ENCODE data around the gene ARHGEF12.
A peak's percentile ranks its signal among the peaks of the same experiment; 100 is the strongest.

ARHGEF12 gene

GRCh38 chr11:120430146-120430545 lies 93.9 kb downstream of the ARHGEF12 start:
- DNase-seq (ENCODE audit: low read depth): peak; percentile 17

- peak; percentile 64 for DNase-seq (ENCODE audit: low read depth)
Measured at GRCh38 chr11:120431633-120432032, 95.4 kb downstream of the ARHGEF12 start.

DNA sequence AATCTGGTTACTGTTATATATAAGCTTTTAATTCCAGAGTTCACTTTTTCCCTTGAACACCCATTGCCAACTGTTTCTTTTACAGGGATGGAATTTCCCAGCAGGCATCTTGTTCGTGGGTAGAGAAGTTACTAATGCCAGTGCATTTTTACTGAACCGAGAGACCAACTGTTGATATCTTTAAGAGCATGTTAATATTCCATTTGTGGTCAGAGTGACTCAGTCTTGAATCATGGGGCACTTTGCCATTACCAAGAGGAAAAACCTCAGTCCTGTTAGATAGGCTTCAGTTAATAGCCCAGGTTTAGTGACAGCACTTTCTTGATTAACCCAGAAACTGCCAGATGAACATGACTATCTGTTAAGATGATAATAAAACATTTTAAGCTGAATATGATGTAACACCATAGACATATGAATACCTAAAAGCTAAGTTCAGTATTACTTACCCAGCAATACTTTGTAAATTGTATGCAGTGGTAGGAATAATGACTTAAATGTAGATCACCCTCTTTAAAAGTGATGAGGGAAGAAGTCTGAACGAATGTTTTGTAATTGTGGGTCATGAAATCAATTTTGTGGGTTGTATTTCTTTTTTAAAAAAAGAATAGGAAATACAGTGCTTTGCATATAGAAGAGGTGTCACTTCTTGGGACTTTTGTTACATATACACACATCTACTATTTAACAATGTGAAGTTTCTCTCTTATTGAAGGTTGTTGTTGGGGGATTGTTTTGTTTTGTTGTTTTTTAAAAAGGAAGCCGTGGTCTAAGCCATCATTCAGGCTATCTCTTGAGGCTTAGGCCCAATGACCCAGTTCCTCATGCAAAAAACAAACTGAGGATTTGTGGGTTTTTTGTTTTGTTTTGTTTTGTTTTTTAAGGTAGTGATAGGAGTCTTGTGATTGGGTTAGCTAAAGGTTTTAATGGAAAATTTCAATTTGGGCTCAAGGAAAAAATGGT lies 96.1 kb downstream of the ARHGEF12 start:
- DNase-seq (ENCODE audit: low read depth): peak; percentile 99

DNA sequence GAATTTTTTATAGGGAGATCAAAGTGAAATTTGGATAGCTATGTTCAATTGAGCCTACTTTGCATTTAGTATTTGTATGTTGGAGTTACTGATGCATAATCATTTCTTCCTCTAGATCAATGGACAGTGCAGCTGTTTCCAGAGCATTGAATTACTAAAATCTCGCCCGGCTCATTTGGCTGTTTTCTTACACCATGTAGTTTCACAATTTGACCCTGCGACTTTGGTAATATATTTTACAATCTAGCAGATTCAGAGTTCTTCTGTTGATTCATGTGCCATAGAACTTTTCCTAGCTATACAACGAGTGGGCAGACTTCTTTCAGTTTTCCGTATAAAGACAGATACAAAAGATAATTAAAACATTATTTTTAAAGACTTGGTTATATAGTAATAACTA lies 105.4 kb downstream of the ARHGEF12 start:
- DNase-seq (ENCODE audit: low read depth): no peak

- DNase-seq (ENCODE audit: low read depth): no peak
Measured at GRCh38 chr11:120442031-120442430, 105.8 kb downstream of the ARHGEF12 start.

- DNase-seq (ENCODE audit: low read depth): no peak
Measured at GRCh38 chr11:120446802-120447201, 110.6 kb downstream of the ARHGEF12 start.

DNA sequence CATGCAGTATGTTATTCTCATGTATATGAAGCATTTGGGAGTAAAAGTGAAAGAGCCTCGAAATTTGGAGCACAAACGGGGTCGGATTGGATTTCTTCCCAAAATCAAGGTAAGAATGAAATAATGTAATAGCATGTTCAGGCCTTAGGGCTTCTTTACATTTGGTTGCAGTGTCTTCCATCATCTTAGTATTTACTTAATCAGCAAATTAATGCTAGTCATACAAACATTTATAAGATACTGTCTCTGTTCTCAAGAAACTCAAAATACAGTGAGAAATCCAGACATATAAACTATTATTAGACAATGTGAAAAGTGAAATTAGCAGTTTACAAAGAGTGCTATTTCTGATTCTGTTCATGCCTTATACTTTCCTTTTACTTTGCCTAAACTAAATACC lies 112.0 kb downstream of the ARHGEF12 start:
- no peak for DNase-seq (ENCODE audit: low read depth)

DNA sequence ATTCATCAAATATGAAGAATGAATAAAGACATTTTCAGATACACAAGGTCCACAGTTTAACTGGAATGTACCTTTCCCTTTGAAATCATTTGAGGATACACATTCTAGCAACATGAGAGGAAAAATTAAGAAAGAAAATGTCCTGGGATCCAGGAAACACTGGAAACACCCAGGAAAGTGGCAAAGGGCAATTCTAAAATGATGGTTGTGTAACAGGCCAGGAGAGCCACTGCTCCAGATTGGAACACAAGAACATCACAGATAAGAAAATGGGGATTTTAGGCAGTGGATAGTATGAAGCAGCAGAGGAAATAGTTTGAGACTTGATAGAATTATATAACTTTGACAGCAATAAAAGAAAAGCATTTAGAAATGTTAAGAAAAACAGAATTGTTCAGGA lies 119.3 kb downstream of the ARHGEF12 start:
- no peak for DNase-seq (ENCODE audit: low read depth)

DNA sequence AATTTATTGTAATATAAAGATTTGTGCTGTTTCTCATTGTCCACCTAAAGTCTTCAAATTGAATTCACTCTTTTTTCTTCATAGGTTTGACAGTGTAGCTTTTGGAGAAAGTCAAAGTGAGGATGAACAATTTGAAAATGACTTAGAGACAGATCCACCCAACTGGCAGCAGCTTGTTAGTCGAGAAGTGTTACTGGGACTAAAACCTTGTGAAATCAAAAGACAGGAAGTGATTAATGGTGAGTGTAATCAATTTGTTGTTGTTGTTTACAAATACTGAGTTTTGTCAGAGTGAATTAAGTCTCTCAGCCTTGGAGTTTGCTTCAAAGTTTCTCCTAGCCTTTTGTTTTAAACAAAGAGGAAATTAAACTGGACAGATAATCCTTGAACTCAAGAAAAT lies 121.8 kb downstream of the ARHGEF12 start:
- no peak for DNase-seq (ENCODE audit: low read depth)

DNA sequence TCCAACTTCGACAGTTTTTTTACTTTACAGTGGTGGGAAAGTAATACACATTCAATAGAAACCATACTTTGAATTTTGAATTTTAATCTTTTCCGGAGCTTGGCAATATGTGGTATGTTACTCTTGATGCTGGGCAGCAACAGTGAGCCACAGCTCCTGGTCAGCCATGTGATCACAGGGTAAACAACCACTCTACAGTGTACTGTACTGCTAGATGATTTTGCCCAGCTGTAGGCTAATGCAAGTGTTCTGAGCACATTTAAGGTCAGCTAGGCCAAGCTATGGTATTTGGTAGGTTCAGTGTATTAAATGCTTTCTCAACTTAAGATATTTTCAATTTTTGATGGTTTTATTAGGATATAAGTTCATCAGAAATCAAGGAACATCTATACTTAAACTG lies 126.6 kb downstream of the ARHGEF12 start:
- DNase-seq (ENCODE audit: low read depth): peak; percentile 25

DNA sequence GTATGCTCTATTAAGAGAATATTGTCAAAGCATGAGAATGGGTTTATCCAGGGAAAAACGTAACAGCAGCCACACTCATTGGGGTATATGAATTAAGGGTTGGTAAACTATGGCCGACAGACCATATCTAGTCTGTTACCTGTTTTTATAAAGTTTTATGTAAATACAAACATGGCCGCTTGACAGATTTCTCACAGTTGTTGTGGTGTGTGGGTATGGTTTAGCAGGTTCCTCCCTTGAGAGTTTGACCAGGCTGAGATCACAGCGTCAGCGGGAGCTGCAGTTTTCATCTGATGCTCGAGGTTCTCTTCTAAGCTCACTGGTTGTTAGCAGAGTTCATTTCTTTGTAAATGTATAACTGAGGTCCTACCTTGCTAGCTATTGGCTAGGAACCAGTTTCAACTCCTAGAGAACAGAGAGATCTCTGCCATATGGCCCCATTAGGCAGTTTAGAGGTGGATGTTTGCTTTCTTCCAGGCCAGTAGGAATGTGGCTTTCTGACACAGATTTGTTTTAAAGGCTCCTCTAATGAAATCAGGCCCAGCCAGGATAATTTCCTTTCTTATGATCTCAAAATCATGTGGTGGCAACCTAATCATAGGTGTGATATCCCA lies 129.8 kb downstream of the ARHGEF12 start:
- DNase-seq (ENCODE audit: low read depth): no peak

DNA sequence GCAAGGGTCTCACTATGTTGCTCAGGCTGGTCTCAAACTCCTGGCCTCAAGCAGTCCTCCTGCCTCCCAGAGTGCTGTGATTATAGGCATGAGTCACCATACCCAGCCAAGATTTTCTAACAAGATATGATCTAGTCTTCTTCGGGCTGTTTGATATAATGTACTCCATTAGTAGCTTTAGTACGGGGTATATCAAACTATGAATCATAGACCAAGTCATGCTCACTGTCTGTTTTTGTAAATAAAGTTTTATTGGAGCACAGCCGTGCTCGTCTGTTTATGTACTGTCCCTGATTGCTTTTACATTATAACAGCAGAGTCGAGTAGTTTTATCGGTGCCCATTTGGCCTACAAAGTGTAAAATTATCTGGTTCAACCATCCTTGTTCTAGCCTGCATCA lies 131.4 kb downstream of the ARHGEF12 start:
- peak; percentile 61 for DNase-seq (ENCODE audit: low read depth)

- DNase-seq (ENCODE audit: low read depth): peak; percentile 93
Measured at GRCh38 chr11:120471131-120471530, 134.9 kb downstream of the ARHGEF12 start.

- DNase-seq (ENCODE audit: low read depth): no peak
Measured at GRCh38 chr11:120471994-120472393, 135.8 kb downstream of the ARHGEF12 start.

DNA sequence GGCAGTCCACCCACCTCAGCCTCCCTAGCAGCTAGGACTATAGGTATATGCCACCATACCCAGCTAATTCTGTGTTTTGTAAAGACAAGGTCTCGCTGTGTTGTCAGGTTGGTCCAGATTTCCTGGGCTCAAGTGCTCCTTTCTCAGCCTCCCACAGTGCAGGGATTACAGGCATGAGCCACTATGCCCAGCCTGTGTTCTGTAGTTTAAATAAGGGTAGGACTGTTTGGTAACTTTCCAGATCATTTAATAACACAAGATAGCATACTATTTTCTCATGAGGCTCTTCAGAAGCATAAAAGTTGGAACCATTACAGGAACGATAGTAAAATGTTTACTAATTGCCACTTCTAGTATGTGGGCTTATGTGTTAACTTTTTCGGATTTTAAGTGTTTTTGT lies 137.3 kb downstream of the ARHGEF12 start:
- DNase-seq (ENCODE audit: low read depth): no peak

GRCh38 chr11:120482149-120482548 lies 145.9 kb downstream of the ARHGEF12 start:
- peak; percentile 6 for DNase-seq (ENCODE audit: low read depth)

DNA sequence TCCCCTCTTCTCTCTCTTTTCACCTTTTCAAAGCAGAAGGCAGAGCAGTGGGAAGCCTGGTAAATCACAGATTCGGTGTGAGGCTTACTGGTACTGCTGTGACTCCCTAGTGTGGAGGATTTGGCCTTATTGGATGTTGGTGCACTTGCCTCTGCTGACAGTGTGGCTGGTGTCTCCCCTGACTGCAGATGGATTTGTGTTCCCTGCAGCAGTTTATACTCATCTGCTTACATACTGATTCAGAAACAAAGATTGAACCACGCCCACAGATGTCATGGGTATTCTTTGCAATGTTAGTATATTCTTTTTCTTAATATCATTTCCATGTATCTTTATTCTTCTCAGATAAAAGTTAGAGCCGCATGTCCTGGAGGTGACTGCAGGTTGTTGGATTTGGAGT lies 148.5 kb downstream of the ARHGEF12 start:
- no peak for DNase-seq (ENCODE audit: low read depth)

GRCh38 chr11:120486138-120486537 lies 149.9 kb downstream of the ARHGEF12 start:
- no peak for DNase-seq (ENCODE audit: low read depth)

GRCh38 chr11:120489799-120490198 lies 153.6 kb downstream of the ARHGEF12 start:
- no peak for DNase-seq (ENCODE audit: low read depth)

GRCh38 chr11:120492486-120492885 lies 156.3 kb downstream of the ARHGEF12 start:
- no peak for DNase-seq (ENCODE audit: low read depth)

- DNase-seq (ENCODE audit: low read depth): no peak
Measured at GRCh38 chr11:120494595-120494994, 158.4 kb downstream of the ARHGEF12 start.

DNA sequence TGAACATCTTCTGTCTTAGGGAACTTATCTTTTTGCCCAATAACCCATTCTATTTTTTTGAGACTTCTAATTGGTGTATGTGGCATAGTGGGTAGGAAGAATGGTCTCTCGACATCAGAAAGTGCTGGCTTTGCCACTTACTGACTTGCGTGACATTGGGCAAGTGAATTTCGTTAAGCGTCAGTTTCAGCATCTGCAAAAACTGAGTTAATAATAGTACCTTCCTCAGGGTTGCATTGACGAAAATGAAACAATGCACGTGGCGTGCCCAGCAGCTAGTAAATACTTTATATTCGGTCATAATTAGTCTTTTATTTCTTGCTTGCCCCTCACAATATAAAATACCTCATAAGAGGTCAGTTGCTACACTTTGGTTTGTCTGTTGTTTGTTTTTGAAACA lies 162.9 kb downstream of the ARHGEF12 start:
- DNase-seq (ENCODE audit: low read depth): no peak

- no peak for DNase-seq (ENCODE audit: low read depth)
Measured at GRCh38 chr11:120499859-120500258, 163.6 kb downstream of the ARHGEF12 start.
